Measurements from ENCODE around the gene SLC25A14.

GRCh38 chrX:130418740-130419139 lies 79.0 kb downstream of the SLC25A14 start:
- TF ChIP-seq POLR2A (IDR thresholded peaks at IDR 0.05) (no peak), CTCF (IDR thresholded peaks at IDR 0.05) (no peak), EP300 (IDR thresholded peaks at IDR 0.05) (no peak)

Measured in ovary (tissue), 3 donors.